A673 (cell line): ENCODE data around the gene GALNT9.

Experiments
- EZH2 ChIP-seq: fragments of 200-600 bp; sonication (generic); IDR thresholded peaks from 2 replicates; pipeline ENCODE4 v1.6.1; 2017; ENCODE audit warnings: borderline replicate concordance, low read depth, mild to moderate bottlenecking, mixed read lengths, antibody characterized with exemption, low read length; ENCODE audit not compliant: poor library complexity, severe bottlenecking
- TF ChIP-seq, protein P1 (sequence below): fragments of 300-800, 200-600 bp; sonication (generic); conservative IDR thresholded peaks from 2 replicates; pipeline ENCODE4 v1.5.1; 2017; ENCODE audit warnings: low read depth, mild to moderate bottlenecking, antibody characterized with exemption, low read length, moderate library complexity, mixed read lengths

DNA sequence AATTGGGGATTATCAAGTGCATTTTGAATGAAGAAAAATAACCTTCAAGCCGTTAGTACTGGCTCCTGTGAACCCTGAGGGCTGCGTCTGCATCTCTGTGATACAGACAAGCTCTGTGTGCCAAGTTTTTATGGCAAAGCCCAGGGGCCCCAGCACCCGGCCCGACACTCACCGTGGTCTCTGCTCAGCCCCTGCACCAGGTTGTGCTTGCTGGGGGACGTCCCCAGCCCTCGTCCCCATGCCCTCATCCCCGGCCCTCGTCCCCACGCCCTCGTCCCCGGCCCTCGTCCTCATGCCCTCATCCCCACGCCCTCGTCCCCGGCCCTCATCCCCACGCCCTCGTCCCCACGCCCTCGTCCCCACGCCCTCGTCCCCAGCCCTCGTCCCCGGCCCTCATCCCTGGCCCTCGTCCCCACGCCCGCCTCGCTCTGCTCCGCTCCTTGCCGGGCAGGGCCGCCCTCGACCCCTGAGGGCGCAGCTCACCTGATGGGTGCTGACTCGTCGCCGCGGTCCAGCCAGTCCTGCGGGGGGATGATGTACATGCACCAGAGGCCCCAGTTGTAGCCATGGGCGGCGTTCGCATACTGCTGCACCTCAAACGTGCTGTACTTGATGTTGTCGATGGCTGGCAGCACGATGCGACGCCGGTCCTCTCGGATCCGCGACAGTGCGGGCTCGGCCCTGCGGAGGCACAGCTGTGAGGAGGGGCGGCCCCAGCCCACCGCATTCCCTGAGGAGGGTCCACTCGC is 72.0 kb downstream of the GALNT9 start:
- TF ChIP-seq, protein P1, sequence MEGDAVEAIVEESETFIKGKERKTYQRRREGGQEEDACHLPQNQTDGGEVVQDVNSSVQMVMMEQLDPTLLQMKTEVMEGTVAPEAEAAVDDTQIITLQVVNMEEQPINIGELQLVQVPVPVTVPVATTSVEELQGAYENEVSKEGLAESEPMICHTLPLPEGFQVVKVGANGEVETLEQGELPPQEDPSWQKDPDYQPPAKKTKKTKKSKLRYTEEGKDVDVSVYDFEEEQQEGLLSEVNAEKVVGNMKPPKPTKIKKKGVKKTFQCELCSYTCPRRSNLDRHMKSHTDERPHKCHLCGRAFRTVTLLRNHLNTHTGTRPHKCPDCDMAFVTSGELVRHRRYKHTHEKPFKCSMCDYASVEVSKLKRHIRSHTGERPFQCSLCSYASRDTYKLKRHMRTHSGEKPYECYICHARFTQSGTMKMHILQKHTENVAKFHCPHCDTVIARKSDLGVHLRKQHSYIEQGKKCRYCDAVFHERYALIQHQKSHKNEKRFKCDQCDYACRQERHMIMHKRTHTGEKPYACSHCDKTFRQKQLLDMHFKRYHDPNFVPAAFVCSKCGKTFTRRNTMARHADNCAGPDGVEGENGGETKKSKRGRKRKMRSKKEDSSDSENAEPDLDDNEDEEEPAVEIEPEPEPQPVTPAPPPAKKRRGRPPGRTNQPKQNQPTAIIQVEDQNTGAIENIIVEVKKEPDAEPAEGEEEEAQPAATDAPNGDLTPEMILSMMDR: no peak
- no peak for TF ChIP-seq EZH2
